Embryonic facial prominence (tissue), 1 donor: ENCODE measurements around the gene SLC9A6.
"Not testable (repeated sequence)": the region's sequence is repeated elsewhere in the genome, so short reads cannot be mapped to it uniquely, and the experiment has no call there.

Experiments
- DNase-seq: peaks from one replicate; pipeline ENCODE4 v3.0.0-alpha.2; 2016; ENCODE audit errors: extremely low spot score

SLC9A6 gene

GRCh38 chrX:136063340-136064079 lies 78.3 kb downstream of the SLC9A6 start:
- DNase-seq: no peak

GRCh38 chrX:136064661-136065043 lies 79.4 kb downstream of the SLC9A6 start:
- no peak for DNase-seq

GRCh38 chrX:136065044-136065671 lies 79.9 kb downstream of the SLC9A6 start:
- no peak for DNase-seq

- DNase-seq: no peak
Observed at GRCh38 chrX:136067097-136067496, 81.9 kb downstream of the SLC9A6 start.

- DNase-seq: no peak
Observed at GRCh38 chrX:136067966-136068365, 82.7 kb downstream of the SLC9A6 start.

- no peak for DNase-seq
Observed at GRCh38 chrX:136076942-136077341, 91.7 kb downstream of the SLC9A6 start.

- DNase-seq: no peak
Observed at GRCh38 chrX:136080766-136081165, 95.5 kb downstream of the SLC9A6 start.

- no peak for DNase-seq
Observed at GRCh38 chrX:136086521-136086920, 101.3 kb downstream of the SLC9A6 start.

GRCh38 chrX:136091898-136092297 lies 106.7 kb downstream of the SLC9A6 start:
- not testable (repeated sequence) for DNase-seq

GRCh38 chrX:136094962-136095361 lies 109.7 kb downstream of the SLC9A6 start:
- DNase-seq: no peak
